Cortex of kidney (tissue), 1 donor: ENCODE data around the gene NAV2.

Experiments used
- DNase-seq: peaks from one replicate; lab custom pipeline; 2025; lab: John Stamatoyannopoulos, UW

Gene NAV2

GRCh38 chr11:20038972-20039371 lies 326.3 kb downstream of the NAV2 start:
- DNase-seq: no peak

GRCh38 chr11:20041499-20041898 lies 328.9 kb downstream of the NAV2 start:
- no peak for DNase-seq

- DNase-seq: no peak
Observed at GRCh38 chr11:20042045-20042639, 329.5 kb downstream of the NAV2 start.

DNA sequence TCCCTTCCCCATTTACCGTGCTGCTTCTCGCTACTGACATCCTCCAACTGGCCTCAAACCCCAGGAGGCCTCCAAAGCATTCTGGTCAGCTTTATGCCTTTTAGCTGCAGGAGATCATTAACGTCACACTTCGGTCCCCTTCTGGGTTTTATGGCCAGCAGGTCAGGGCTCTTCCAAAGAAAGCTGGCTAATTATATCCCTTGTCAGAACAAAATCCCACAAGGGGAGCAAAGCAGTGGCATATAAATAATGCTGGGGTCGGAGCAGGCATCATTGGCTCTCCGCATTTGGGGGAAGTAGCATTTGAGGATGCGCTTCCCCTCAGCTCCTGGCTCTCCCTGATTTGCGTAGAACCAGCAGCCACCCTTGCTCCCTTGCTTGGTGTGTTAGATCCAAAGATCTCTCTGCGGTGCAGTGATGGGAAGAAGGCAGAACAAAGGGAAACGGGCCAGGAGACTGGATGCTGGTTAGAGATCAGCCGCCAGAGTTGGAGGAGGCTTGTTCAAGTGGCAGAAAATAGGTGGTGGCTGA lies 330.2 kb downstream of the NAV2 start:
- DNase-seq: no peak

GRCh38 chr11:20043992-20044391 lies 331.4 kb downstream of the NAV2 start:
- no peak for DNase-seq

GRCh38 chr11:20045098-20045688 lies 332.6 kb downstream of the NAV2 start:
- no peak for DNase-seq

GRCh38 chr11:20046416-20046815 lies 333.8 kb downstream of the NAV2 start:
- DNase-seq: no peak

GRCh38 chr11:20047006-20047768 lies 334.6 kb downstream of the NAV2 start:
- no peak for DNase-seq

GRCh38 chr11:20047769-20048154 lies 335.1 kb downstream of the NAV2 start:
- DNase-seq: no peak

- DNase-seq: no peak
Observed at GRCh38 chr11:20048246-20048645, 335.6 kb downstream of the NAV2 start.

DNA sequence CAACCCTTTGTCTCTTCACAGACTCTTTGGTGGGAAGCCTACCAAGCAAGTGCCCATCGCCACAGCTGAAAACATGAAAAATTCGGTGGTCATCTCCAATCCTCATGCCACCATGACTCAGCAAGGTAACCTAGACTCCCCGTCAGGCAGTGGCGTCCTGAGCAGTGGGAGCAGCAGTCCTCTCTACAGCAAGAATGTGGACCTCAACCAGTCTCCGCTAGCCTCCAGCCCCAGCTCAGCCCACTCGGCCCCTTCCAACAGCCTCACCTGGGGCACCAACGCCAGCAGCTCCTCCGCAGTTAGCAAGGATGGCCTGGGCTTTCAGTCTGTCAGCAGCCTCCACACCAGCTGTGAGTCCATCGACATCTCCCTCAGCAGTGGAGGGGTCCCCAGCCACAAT lies 336.1 kb downstream of the NAV2 start:
- DNase-seq: no peak

- no peak for DNase-seq
Observed at GRCh38 chr11:20049231-20049630, 336.6 kb downstream of the NAV2 start.

DNA sequence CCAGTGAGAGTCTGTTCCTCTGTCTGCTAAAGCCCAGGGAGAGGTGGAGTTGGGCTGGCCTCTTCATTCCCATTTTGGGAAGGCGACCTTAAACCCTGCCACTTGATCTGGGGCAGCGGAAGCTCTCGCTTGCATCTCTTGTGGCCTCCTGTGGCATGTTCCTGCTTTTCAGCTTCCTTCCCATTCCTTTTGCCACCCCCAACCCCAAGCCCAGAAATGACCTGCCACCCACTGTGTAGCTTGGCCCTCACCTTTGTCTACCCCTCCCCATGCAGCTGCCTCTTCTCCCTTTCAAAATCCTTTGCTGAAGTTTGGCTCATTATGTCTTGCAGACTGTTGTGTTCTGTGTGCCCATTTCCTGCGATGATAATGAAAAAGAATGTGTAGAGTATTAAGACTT lies 337.4 kb downstream of the NAV2 start:
- no peak for DNase-seq

DNA sequence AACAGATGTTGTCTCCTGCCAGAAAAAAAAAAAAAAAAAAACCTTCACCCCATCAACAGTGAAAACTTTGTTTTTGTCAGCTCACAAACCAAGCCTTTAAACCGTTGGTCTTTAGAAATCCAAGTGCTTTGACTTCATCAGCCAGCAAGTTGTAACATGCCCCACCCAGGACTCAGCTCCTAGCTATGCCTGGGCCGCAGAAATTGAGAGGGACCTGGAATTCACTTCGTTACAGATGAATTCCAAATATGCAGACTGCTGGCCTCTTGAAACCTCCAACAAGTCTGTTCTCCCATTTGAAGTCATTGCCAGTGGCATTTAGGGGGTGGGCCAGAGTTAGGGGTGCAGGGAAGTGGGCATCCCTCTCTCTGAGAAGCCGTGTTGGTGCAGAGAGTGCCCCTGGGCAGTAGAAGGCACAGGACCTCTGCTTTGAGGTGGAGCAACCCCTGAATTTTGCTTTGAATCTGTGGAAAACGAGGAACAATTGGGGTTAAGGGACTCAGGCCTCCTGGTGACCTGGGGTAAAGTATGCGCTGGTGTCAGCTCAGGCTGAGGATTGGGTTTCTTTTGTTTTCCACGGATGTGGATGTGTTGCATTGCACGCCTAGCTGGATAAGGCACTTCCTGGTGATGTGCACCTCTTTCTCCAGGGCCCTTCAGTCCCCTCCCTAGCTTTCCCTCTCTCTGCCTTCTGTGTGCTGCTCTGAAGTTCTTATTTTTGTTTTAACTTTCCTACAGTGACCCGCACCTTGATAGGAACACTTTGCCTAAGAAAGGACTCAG lies 338.1 kb downstream of the NAV2 start:
- DNase-seq: no peak

DNA sequence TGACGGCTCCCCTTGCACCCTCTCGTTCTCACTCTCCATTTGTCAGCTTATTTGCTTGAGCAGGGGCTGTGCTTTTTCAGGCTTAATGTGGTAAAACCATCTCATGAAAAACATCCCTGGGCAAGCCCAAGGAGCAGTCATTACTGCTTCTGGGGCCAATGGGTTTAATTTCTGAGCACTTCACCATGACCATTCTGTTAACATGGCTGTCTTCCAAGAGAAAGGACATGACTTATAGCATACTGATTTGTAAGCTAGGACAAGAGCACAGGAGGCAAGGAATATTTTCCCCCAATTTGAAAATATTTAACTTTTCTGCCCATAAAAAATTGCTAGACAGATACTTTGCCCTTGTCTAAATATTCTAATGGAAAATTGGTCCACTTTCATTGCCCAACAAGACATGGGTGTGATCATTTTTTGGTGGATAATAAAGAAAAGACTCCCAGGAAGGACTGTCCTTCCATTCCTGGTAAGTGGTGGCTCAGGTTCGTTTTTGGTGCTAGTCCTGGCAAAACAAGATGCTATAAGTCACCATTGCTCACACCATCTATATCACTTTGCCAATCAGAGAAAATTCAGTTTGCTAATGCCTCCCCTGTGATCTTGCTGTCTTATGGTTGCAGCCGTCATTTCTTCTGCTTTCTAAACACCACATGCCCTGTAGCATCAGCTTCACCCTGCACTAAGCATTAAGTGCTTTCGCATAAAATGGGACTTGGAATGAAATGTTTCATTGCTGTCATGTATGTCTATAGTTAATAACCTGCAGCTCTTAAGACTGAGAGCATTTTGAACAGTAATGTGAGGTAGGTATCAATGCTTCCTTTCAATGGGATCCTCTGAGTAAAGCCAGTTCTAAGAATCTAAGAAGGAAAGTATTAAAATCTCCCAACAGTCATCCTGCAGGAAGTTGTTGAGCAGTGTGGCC lies 339.1 kb downstream of the NAV2 start:
- DNase-seq: no peak

GRCh38 chr11:20053572-20053971 lies 340.9 kb downstream of the NAV2 start:
- no peak for DNase-seq

- DNase-seq: no peak
Observed at GRCh38 chr11:20054584-20054983, 341.9 kb downstream of the NAV2 start.

- no peak for DNase-seq
Observed at GRCh38 chr11:20055312-20055711, 342.7 kb downstream of the NAV2 start.

- no peak for DNase-seq
Observed at GRCh38 chr11:20056109-20056949, 343.7 kb downstream of the NAV2 start.
